CD4-positive, alpha-beta T cell (primary cell): ENCODE results near the gene CC2D2A. TPM values are rescaled to one million over a fixed set of nuclear protein-coding genes. Genes with fewer than 3 reads are reported as not detected.

ENCODE experiments used
- ATAC-seq: fragments of 200-7000 bp; cut with Tn5 transposase; one replicate; pipeline ENCODE4 v1.10.0; 2022; ENCODE audit warnings: mild to moderate bottlenecking; ENCODE audit not compliant: poor library complexity
- CTCF ChIA-PET: fragments of 350-600 bp; sonication (Branson Sonifier 250); formaldehyde crosslinking; loops from one replicate; lab custom pipeline; 2021; ENCODE audit warnings: antibody characterized with exemption, inconsistent platforms; lab: Charles Lee
- POLR2A ChIA-PET: fragments of 350-600 bp; sonication (Branson Sonifier 250); formaldehyde crosslinking; loops from one replicate; lab custom pipeline; 2021; ENCODE audit warnings: antibody characterized with exemption, inconsistent platforms; lab: Charles Lee
- DNase-seq, 14 experiments: peaks; one replicate each; pipeline ENCODE4 v3.0.0-alpha.2; 2013 to 2020; ENCODE audit warnings: mixed read lengths in 2 of 14
- H3K27ac ChIP-seq, 2 donors: one replicate each; pipeline versions ENCODE4 v1.5.1 to v1.7.0; 2013; ENCODE audit warnings: low read length in 2 of 2, low read depth in 1 of 2, mild to moderate bottlenecking in 1 of 2
- H3K27me3 ChIP-seq, 2 experiments: 1 replicate in 1 of 2; 2 replicates in 1 of 2; pipeline versions ENCODE4 v1.6.1 to v1.7.0; 2013; ENCODE audit warnings: low read length in 2 of 2, control low read depth in 1 of 2, mild to moderate bottlenecking in 1 of 2, moderate library complexity in 1 of 2; ENCODE audit not compliant: insufficient read depth in 2 of 2, control insufficient read depth in 1 of 2
- H3K36me3 ChIP-seq: one replicate; pipeline ENCODE4 v1.6.1; 2013; ENCODE audit warnings: low read length, control low read depth; ENCODE audit not compliant: insufficient read depth
- H3K4me1 ChIP-seq: one replicate; pipeline ENCODE4 v1.6.1; 2013; ENCODE audit warnings: low read length, control low read depth; ENCODE audit not compliant: insufficient read depth
- H3K4me3 ChIP-seq: one replicate; pipeline ENCODE4 v1.5.1; 2013; ENCODE audit warnings: mild to moderate bottlenecking, low read length, moderate library complexity
- H3K9me3 ChIP-seq, 2 experiments: 1 replicate in 1 of 2; 2 replicates in 1 of 2; pipeline versions ENCODE4 v1.6.1 to v1.7.0; 2013; ENCODE audit warnings: low read length in 2 of 2, mild to moderate bottlenecking in 2 of 2, control low read depth in 1 of 2, moderate library complexity in 1 of 2; ENCODE audit not compliant: control insufficient read depth in 1 of 2, insufficient read depth in 1 of 2
- H3K27ac Mint-ChIP-seq: one replicate; pipeline ENCODE4 v1.8.0; 2020; ENCODE audit warnings: mixed read lengths
- H3K27me3 Mint-ChIP-seq: one replicate; pipeline ENCODE4 v1.8.0; 2021; ENCODE audit warnings: mixed read lengths
- H3K36me3 Mint-ChIP-seq: one replicate; pipeline ENCODE4 v1.8.0; 2021; ENCODE audit warnings: low read depth, mixed read lengths
- H3K4me1 Mint-ChIP-seq: one replicate; pipeline ENCODE4 v1.8.0; 2021; ENCODE audit warnings: low read depth, mixed read lengths
- H3K4me3 Mint-ChIP-seq: one replicate; pipeline ENCODE4 v1.8.0; 2020; ENCODE audit warnings: mild to moderate bottlenecking, mixed read lengths
- H3K9me3 Mint-ChIP-seq: one replicate; pipeline ENCODE4 v1.8.0; 2020; ENCODE audit warnings: mixed read lengths
- CTCF ChIP-seq: fragments of 200-600 bp; IDR thresholded peaks from one replicate; pipeline ENCODE4 v1.8.0; 2022; ENCODE audit warnings: antibody characterized with exemption, mild to moderate bottlenecking
- intact Hi-C, 2 experiments: fragments of 100-400 bp; cut with DNase I in 1 of 2; cut with micrococcal nuclease in 1 of 2; formaldehyde crosslinking; loops; one replicate each; pipeline versions ENCODE4 v1.15.1 to v1.9.0; 2023 to 2025; cut with DNase I, micrococcal nuclease
- total RNA-seq, 174 experiments: library from RNA in 2 of 174; stranded (reverse) in 2 of 174; gene quantifications; one replicate each; pipeline ENCODE4 v1.2.3 and lab custom pipeline; 2021 to 2026

The CC2D2A gene
- total RNA-seq, 2 experiments from 2014 or later, result not detected

DNA sequence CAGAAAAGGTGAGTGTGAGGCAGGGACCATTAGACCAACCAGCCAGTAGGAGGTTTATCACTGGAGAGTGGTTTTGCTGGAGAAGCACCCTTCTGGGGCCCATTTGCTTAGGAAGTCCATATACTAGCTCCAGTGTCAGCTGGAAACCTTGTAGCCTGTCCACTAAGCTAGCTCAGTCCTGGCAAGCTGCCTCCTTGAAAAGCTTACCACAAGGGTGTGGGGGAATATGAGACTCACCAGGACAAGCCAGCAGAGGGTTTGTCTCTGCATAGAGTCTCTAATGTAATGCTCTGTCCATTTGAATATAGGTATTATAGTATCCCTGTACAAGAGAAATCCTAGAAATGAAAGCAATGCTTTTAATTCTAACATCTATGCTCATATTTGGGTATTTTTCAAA, 99.1 kb downstream of the CC2D2A start:
- DNase-seq (no peak), ATAC-seq (no peak)
- Histone ChIP-seq H3K9me3 (no peaks in the 10 kb centered on the region), H3K27me3 (no peaks in the 10 kb centered on the region), H3K36me3 (peaks cover 5% of the 10 kb centered on the region), H3K4me1 (no peaks in the 10 kb centered on the region), H3K4me3 (no peak overlapping the region), H3K27ac (no peak overlapping the region)
- H3K36me3 Mint-ChIP-seq, result peaks cover 63% of the 10 kb centered on the region
- H3K9me3 Mint-ChIP-seq, result no peaks in the 10 kb centered on the region
- POLR2A ChIA-PET, result no interaction called here
- no peak overlapping the region for H3K27ac Mint-ChIP-seq
- H3K27me3 Mint-ChIP-seq, result no peaks in the 10 kb centered on the region
- H3K4me1 Mint-ChIP-seq, result no peaks in the 10 kb centered on the region
- TF ChIP-seq CTCF, result no peak
- intact Hi-C loops, result no loop called here
- CTCF ChIA-PET, result no interaction called here
- H3K4me3 Mint-ChIP-seq, result no peak overlapping the region

DNA sequence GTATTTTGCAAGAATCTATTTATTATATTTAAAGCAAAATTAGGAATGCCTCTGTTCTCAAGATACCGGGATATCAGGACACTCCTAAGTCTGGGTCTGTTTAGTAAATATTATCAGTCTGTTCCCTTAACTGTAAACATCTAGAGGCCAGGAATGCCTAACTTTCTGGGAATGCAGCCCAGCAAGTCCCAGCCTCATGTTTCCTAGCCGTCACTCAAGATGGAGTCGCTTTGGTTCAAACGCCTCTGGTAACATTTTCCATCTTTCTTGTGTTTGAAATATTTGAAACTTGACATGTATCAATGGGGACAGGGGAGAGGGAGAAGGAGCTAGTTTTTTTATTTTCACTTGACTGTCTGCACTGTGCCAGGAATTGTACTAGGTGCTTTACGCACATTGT, 100.1 kb downstream of the CC2D2A start:
- no peak for ATAC-seq
- H3K9me3 Mint-ChIP-seq, result no peaks in the 10 kb centered on the region
- Histone ChIP-seq H3K4me1 (no peaks in the 10 kb centered on the region), H3K27ac (no peak overlapping the region), H3K9me3 (no peaks in the 10 kb centered on the region), H3K36me3 (peaks cover 3% of the 10 kb centered on the region), H3K27me3 (no peaks in the 10 kb centered on the region), H3K4me3 (no peak overlapping the region)
- H3K36me3 Mint-ChIP-seq, result peaks cover 54% of the 10 kb centered on the region
- H3K27ac Mint-ChIP-seq, result no peak overlapping the region
- no peak for DNase-seq
- TF ChIP-seq CTCF, result no peak
- ChIA-PET POLR2A (no interaction called here), CTCF (no interaction called here)
- H3K4me1 Mint-ChIP-seq, result no peaks in the 10 kb centered on the region
- no peaks in the 10 kb centered on the region for H3K27me3 Mint-ChIP-seq
- no peak overlapping the region for H3K4me3 Mint-ChIP-seq
- intact Hi-C loops, result no loop called here

GRCh38 chr4:15575966-15576365, 106.3 kb downstream of the CC2D2A start:
- CTCF ChIA-PET, result no interaction called here
- intact Hi-C loops, result no loop called here

More at GRCh38 chr4:15575966-15576365, 106.3 kb downstream of the CC2D2A start:
- Histone ChIP-seq H3K36me3 (no peaks in the 10 kb centered on the region), H3K27ac (no peak overlapping the region), H3K27me3 (no peaks in the 10 kb centered on the region), H3K4me3 (no peak overlapping the region), H3K9me3 (no peaks in the 10 kb centered on the region), H3K4me1 (no peaks in the 10 kb centered on the region)
- POLR2A ChIA-PET, result no interaction called here
- TF ChIP-seq CTCF, result no peak
- ATAC-seq (no peak), DNase-seq (no peak)
- Mint-ChIP-seq H3K27ac (no peak overlapping the region), H3K4me3 (no peak overlapping the region), H3K9me3 (no peaks in the 10 kb centered on the region), H3K27me3 (no peaks in the 10 kb centered on the region), H3K4me1 (no peaks in the 10 kb centered on the region), H3K36me3 (peaks cover 14% of the 10 kb centered on the region)
